A549 (cell line): ENCODE data around the gene ZBTB45. TPM values are rescaled to one million over a fixed set of nuclear protein-coding genes. Genes with fewer than 3 reads are reported as not detected.

ENCODE experiments used
- ATAC-seq, 2 experiments: fragments of 200-7000 bp in 1 of 2; fragments of >200 bp in 1 of 2; cut with Nextera tagmentation in 1 of 2; cut with Tn5 transposase in 1 of 2; 3 replicates each; pipeline versions ENCODE4 v1.8.0 to v1.9.1; 2018 to 2020; ENCODE audit warnings: mild to moderate bottlenecking in 1 of 2, moderate library complexity in 1 of 2
- CTCF ChIA-PET: fragments of 300-600 bp; sonication (Branson Sonifier 250); formaldehyde crosslinking; extraction: SDS; loops from one replicate; lab custom pipeline; 2021; ENCODE audit warnings: antibody characterized with exemption, inconsistent platforms; lab: Yijun Ruan, JAX
- POLR2A ChIA-PET: fragments of 350-600 bp; formaldehyde crosslinking; extraction: SDS; loops from one replicate; lab custom pipeline; 2021; ENCODE audit warnings: antibody characterized with exemption, inconsistent platforms; lab: Yijun Ruan, JAX
- DNase-seq, 2 experiments: peaks; one replicate each; pipeline versions ENCODE4 v3.0.0 to v3.0.0-alpha.2; 2011 to 2016; ENCODE audit warnings: low read depth in 1 of 2, low spot score in 1 of 2
- FAIRE-seq: peaks from 2 replicates; lab custom pipeline; 2011; peaks lifted over from hg19 to GRCh38; lab: Jason Lieb, UNC
- H3K27ac ChIP-seq, 2 experiments: fragments of >200 bp; sonication (Bioruptor Twin); formaldehyde crosslinking; 3 replicates each; pipeline ENCODE4 v1.5.1; 2016 to 2017
- H3K4me1 ChIP-seq: fragments of >200 bp; sonication (Bioruptor Twin); formaldehyde crosslinking; 3 replicates; pipeline ENCODE4 v1.6.1; 2016
- H3K4me2 ChIP-seq: fragments of >200 bp; sonication (Bioruptor Twin); formaldehyde crosslinking; 3 replicates; pipeline ENCODE4 v1.6.1; 2016
- H3K4me3 ChIP-seq: fragments of >200 bp; sonication (Bioruptor Twin); formaldehyde crosslinking; 3 replicates; pipeline ENCODE4 v1.5.1; 2016
- H3K9me3 ChIP-seq: fragments of >200 bp; sonication (Bioruptor Twin); formaldehyde crosslinking; 3 replicates; pipeline ENCODE4 v1.6.1; 2016
- BHLHE40 ChIP-seq: IDR thresholded peaks from 2 replicates; pipeline ENCODE4 v1.6.1; 2012; ENCODE audit warnings: low read depth, low read length, inconsistent platforms
- CEBPB ChIP-seq, 2 experiments: fragments of >200 bp in 1 of 2; sonication (Bioruptor Twin) in 1 of 2; formaldehyde crosslinking in 1 of 2; IDR thresholded peaks; 2 replicates each; pipeline ENCODE4 v1.6.1; 2012 to 2016
- EP300 ChIP-seq, 2 experiments: fragments of >200 bp; sonication (Bioruptor Twin); formaldehyde crosslinking; IDR thresholded peaks; 2 replicates in 1 of 2; 3 replicates in 1 of 2; pipeline ENCODE4 v1.6.1; 2016 to 2017
- ESRRA ChIP-seq: fragments of 150-350 bp; IDR thresholded peaks from 2 replicates; pipeline ENCODE4 v1.6.1; 2014; ENCODE audit warnings: mild to moderate bottlenecking, low read length, borderline replicate concordance
- FOSB ChIP-seq: fragments of 250-450 bp; sonication (Bioruptor Pico); IDR thresholded peaks from 2 replicates; pipeline ENCODE4 v1.5.0; 2020; ENCODE audit warnings: mild to moderate bottlenecking, moderate library complexity
- FOSL2 ChIP-seq, 2 experiments: fragments of 450-650 bp in 1 of 2; fragments of >200 bp in 1 of 2; sonication (Bioruptor Twin) in 1 of 2; formaldehyde crosslinking; IDR thresholded peaks; 2 replicates each; pipeline versions ENCODE4 v1.5.0 to v1.6.1; 2016 to 2020; ENCODE audit warnings: mild to moderate bottlenecking in 1 of 2, moderate library complexity in 1 of 2
- FOXS1 ChIP-seq: fragments of 250-450 bp; sonication (Bioruptor Pico); IDR thresholded peaks from 2 replicates; pipeline ENCODE4 v1.5.0; 2020; ENCODE audit warnings: mild to moderate bottlenecking, moderate library complexity
- GATA3 ChIP-seq: IDR thresholded peaks from 2 replicates; pipeline ENCODE4 v1.6.1; 2012; ENCODE audit warnings: borderline replicate concordance
- HEYL ChIP-seq: fragments of 250-450 bp; sonication (Bioruptor Pico); IDR thresholded peaks from 2 replicates; pipeline ENCODE4 v1.8.0; 2021; ENCODE audit warnings: mild to moderate bottlenecking, moderate library complexity
- JUNB ChIP-seq: fragments of >200 bp; sonication (Bioruptor Twin); formaldehyde crosslinking; IDR thresholded peaks from 2 replicates; pipeline ENCODE4 v1.6.1; 2016
- NFE2L2 ChIP-seq: fragments of 150-350 bp; conservative IDR thresholded peaks from 2 replicates; pipeline ENCODE4 v1.6.1; 2014; ENCODE audit warnings: low read length
- NR3C1 ChIP-seq: fragments of >200 bp; sonication (Bioruptor Twin); formaldehyde crosslinking; IDR thresholded peaks from 3 replicates; pipeline ENCODE4 v1.6.1; 2017
- POLR2A ChIP-seq: IDR thresholded peaks from 2 replicates; pipeline ENCODE4 v1.6.1; 2012; ENCODE audit warnings: mild to moderate bottlenecking, low read length
- RAD21 ChIP-seq, 2 experiments: fragments of >200 bp in 1 of 2; sonication (Bioruptor Twin) in 1 of 2; formaldehyde crosslinking in 1 of 2; IDR thresholded peaks in 1 of 2; conservative IDR thresholded peaks in 1 of 2; 2 replicates in 1 of 2; 3 replicates in 1 of 2; pipeline ENCODE4 v1.6.1; 2012 to 2018; ENCODE audit warnings: inconsistent platforms in 1 of 2
- RARB ChIP-seq: fragments of 250-450 bp; sonication (Bioruptor Pico); IDR thresholded peaks from 2 replicates; pipeline ENCODE4 v1.8.0; 2021; ENCODE audit warnings: mild to moderate bottlenecking, moderate library complexity
- RCOR1 ChIP-seq: fragments of 150-350 bp; IDR thresholded peaks from 2 replicates; pipeline ENCODE4 v1.6.1; 2014; ENCODE audit warnings: antibody characterized with exemption, low read length, low read depth
- SMC3 ChIP-seq: fragments of >200 bp; sonication (Bioruptor Twin); formaldehyde crosslinking; IDR thresholded peaks from 3 replicates; pipeline ENCODE4 v1.6.1; 2018; ENCODE audit warnings: inconsistent platforms
- ZSCAN20 ChIP-seq: fragments of 250-450 bp; sonication (Bioruptor Pico); IDR thresholded peaks from 2 replicates; pipeline ENCODE4 v1.8.0; 2022; ENCODE audit warnings: mild to moderate bottlenecking, moderate library complexity
- WGBS: methylation state at CpG from one replicate; pipeline ENCODE4 v1.1.6; 2017; ENCODE audit errors: missing lambda C conversion rate; 5-methylcytosine and 5-hydroxymethylcytosine counted together
- polyA plus RNA-seq, 4 experiments: library from polyadenylated mRNA; depleted of rRNA in 3 of 4; stranded (reverse); fragments of >200 nt; fragmentation: RNase III in 1 of 4; extraction: RNeasy Plus Mini Kit Qiagen cat#74134 plus additional on column Dnase treatment in 1 of 4; gene quantifications; 2 replicates in 3 of 4; 3 replicates in 1 of 4; pipeline ENCODE4 v1.2.3, GENCODE V29; 2011 to 2017
- TF ChIP-seq, protein P1 (sequence below): fragments of 200-600 bp; sonication (generic); IDR thresholded peaks from 2 replicates; pipeline ENCODE4 v1.6.1; 2016; ENCODE audit warnings: antibody characterized with exemption, mild to moderate bottlenecking, moderate library complexity
- TF ChIP-seq, protein P2 (sequence below): fragments of 450-650 bp; IDR thresholded peaks from 2 replicates; pipeline ENCODE4 v1.6.1; 2014; ENCODE audit warnings: antibody characterized with exemption
- TF ChIP-seq, protein P3 (sequence below): IDR thresholded peaks from 2 replicates; pipeline ENCODE4 v1.6.1; 2012
- TF ChIP-seq, protein P4 (sequence below): IDR thresholded peaks from 2 replicates; pipeline ENCODE4 v1.6.1; 2012; ENCODE audit warnings: low read depth, borderline replicate concordance
- TF ChIP-seq, protein P5 (sequence below): fragments of >200 bp; sonication (Bioruptor Twin); formaldehyde crosslinking; IDR thresholded peaks from 3 replicates; pipeline ENCODE4 v1.6.1; 2016

ZBTB45 gene
- polyA plus RNA-seq, 2 of the 4 experiments (the other 2 are of a cell fraction): 6.4 to 13.4 TPM

DNA sequence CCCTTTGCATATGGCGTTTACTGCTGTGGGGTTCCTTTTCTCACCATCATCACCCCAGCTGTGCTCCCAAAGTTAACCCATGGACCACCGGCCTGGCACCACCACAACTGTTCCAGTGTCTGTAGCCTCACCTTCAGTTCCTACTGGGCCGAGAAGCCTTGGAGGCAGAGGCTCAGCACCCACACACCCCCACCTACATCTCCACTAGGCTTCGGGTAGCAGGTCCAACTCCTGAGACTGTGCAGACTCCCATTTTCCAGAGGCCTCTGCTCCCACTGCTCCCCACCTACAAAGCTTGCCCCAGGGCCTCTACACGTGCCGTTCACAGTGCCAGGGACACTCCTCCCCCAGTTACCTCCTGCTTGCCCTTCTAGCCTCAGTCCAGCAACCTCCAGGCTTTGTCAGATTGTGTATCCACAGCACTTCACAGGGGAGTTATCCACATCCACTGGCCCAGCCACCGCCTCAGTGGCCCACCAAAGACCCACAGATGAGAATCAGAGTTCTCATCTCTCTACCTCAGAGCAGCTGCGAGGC lies 21.9 kb downstream of the ZBTB45 start (continued):
- TF ChIP-seq, protein P1, sequence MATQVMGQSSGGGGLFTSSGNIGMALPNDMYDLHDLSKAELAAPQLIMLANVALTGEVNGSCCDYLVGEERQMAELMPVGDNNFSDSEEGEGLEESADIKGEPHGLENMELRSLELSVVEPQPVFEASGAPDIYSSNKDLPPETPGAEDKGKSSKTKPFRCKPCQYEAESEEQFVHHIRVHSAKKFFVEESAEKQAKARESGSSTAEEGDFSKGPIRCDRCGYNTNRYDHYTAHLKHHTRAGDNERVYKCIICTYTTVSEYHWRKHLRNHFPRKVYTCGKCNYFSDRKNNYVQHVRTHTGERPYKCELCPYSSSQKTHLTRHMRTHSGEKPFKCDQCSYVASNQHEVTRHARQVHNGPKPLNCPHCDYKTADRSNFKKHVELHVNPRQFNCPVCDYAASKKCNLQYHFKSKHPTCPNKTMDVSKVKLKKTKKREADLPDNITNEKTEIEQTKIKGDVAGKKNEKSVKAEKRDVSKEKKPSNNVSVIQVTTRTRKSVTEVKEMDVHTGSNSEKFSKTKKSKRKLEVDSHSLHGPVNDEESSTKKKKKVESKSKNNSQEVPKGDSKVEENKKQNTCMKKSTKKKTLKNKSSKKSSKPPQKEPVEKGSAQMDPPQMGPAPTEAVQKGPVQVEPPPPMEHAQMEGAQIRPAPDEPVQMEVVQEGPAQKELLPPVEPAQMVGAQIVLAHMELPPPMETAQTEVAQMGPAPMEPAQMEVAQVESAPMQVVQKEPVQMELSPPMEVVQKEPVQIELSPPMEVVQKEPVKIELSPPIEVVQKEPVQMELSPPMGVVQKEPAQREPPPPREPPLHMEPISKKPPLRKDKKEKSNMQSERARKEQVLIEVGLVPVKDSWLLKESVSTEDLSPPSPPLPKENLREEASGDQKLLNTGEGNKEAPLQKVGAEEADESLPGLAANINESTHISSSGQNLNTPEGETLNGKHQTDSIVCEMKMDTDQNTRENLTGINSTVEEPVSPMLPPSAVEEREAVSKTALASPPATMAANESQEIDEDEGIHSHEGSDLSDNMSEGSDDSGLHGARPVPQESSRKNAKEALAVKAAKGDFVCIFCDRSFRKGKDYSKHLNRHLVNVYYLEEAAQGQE: no peak
- TF ChIP-seq, protein P2, sequence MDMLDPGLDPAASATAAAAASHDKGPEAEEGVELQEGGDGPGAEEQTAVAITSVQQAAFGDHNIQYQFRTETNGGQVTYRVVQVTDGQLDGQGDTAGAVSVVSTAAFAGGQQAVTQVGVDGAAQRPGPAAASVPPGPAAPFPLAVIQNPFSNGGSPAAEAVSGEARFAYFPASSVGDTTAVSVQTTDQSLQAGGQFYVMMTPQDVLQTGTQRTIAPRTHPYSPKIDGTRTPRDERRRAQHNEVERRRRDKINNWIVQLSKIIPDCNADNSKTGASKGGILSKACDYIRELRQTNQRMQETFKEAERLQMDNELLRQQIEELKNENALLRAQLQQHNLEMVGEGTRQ: no peak
- TF ChIP-seq RAD21 (conservative IDR thresholded peaks at IDR 0.05 in 1 of 2, IDR thresholded peaks at IDR 0.05 in 1 of 2) (no peak), POLR2A (no peak), ESRRA (no peak), NR3C1 (no peak)
- TF ChIP-seq, protein P3, sequence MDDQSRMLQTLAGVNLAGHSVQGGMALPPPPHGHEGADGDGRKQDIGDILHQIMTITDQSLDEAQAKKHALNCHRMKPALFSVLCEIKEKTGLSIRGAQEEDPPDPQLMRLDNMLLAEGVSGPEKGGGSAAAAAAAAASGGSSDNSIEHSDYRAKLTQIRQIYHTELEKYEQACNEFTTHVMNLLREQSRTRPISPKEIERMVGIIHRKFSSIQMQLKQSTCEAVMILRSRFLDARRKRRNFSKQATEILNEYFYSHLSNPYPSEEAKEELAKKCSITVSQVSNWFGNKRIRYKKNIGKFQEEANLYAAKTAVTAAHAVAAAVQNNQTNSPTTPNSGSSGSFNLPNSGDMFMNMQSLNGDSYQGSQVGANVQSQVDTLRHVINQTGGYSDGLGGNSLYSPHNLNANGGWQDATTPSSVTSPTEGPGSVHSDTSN: no peak
- TF ChIP-seq, protein P4, sequence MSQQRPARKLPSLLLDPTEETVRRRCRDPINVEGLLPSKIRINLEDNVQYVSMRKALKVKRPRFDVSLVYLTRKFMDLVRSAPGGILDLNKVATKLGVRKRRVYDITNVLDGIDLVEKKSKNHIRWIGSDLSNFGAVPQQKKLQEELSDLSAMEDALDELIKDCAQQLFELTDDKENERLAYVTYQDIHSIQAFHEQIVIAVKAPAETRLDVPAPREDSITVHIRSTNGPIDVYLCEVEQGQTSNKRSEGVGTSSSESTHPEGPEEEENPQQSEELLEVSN: no peak

DNA sequence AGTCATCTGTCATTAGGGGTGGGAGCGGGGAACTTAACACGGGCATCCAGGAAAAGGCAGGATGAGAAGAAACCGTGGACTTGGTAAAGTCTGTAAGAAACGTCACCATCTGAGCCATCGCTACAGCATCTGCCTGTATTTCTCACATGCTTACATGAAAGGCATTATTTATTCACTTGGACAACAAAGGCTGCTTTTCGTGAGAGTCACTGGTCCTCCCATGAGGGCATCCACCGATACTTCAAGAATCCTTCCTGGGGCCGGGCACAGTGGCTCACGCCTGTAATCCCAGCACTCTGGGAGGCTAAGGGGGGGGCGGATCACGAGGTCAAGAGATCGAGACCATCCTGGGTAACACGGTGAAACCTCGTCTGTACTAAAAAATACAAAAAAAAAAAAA lies 27.3 kb downstream of the ZBTB45 start:
- CTCF ChIA-PET: interaction anchor here (0.6 to 1.8 kb wide), 4 partner anchors 26 to 75 kb away, joined by 3 to 7 read pairs (median 3); partner anchors contain the start of gene ZBTB45
- TF ChIP-seq CEBPB (IDR thresholded peaks at IDR 0.05) (no peak), FOXS1 (CRISPR knock-in tag) (no peak), FOSB (CRISPR knock-in tag) (no peak), RARB (no peak), POLR2A (no peak), RCOR1 (no peak), GATA3 (no peak), SMC3 (no peak), EP300 (IDR thresholded peaks at IDR 0.05) (no peak), JUNB (no peak), HEYL (CRISPR knock-in tag) (no peak), NFE2L2 (no peak), ZSCAN20 (CRISPR knock-in tag) (no peak), FOSL2 (IDR thresholded peaks at IDR 0.05) (no peak), FOSL2 (CRISPR knock-in tag; IDR thresholded peaks at IDR 0.05) (no peak), NR3C1 (no peak), BHLHE40 (no peak)
- TF ChIP-seq, protein P5, sequence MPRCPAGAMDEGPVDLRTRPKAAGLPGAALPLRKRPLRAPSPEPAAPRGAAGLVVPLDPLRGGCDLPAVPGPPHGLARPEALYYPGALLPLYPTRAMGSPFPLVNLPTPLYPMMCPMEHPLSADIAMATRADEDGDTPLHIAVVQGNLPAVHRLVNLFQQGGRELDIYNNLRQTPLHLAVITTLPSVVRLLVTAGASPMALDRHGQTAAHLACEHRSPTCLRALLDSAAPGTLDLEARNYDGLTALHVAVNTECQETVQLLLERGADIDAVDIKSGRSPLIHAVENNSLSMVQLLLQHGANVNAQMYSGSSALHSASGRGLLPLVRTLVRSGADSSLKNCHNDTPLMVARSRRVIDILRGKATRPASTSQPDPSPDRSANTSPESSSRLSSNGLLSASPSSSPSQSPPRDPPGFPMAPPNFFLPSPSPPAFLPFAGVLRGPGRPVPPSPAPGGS: no peak
- TF ChIP-seq, protein P2: no peak
- TF ChIP-seq, protein P3: no peak
- no peak for ATAC-seq
- POLR2A ChIA-PET: interaction anchor here (0.6 to 0.7 kb wide), 2 partner anchors 26 to 70 kb away, joined by 5 to 7 read pairs; no protein-coding TSS in a partner anchor
- 88% methylated on average over 14 of the region's 14 CpGs for WGBS
- DNase-seq: no peak
- no peak overlapping the region for H3K4me2 ChIP-seq
- no peak overlapping the region for H3K27ac ChIP-seq
- H3K4me3 ChIP-seq: no peak overlapping the region
- H3K9me3 ChIP-seq: no peaks in the 10 kb centered on the region
- FAIRE-seq: no peak
- H3K4me1 ChIP-seq: no peaks in the 10 kb centered on the region
